ENCODE data around the gene OTOP2. TPM values are rescaled to one million over a fixed set of nuclear protein-coding genes. Genes with fewer than 3 reads are reported as not detected.

The OTOP2 gene
- total and polyA plus RNA-seq, 10 of the 15 experiments (the other 5 are each of a cell fraction or from before 2014, with no cell fraction given) = not detected

DNA sequence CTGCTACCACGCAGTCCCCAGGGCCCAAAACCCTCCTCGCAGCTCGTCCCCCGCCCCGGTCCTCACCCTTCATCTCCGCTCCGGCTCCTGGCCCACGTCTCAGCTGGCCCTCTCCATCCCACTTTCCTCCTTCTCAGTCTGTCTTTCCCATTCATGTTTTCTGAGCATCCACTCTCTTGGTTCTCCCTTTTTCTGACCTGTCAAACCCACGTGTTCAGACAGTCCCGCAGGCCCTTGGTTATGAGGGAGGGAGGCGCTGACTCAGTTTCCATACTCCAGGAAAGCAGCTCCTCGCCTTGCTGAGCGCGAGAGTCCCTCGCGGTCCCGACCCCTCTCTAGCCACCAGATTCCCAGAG, 48.9 kb downstream of the OTOP2 start:
- Histone ChIP-seq H3K4me1 (ENCODE audit: control insufficient read depth, insufficient read depth, low read length) (no peaks in the 10 kb centered on the region), H3K9ac (ENCODE audit: control insufficient read depth, insufficient read depth, low read length) (no peak overlapping the region), H3K9me3 (replicated peaks; ENCODE audit: control insufficient read depth, insufficient read depth, low read length) (no peaks in the 10 kb centered on the region), H3K4me2 (ENCODE audit: control insufficient read depth, insufficient read depth) (peak overlapping the region; percentile 83), H3K27ac (ENCODE audit: control insufficient read depth, insufficient read depth) (no peak overlapping the region), H2AFZ (ENCODE audit: control insufficient read depth, low read depth, low read length) (no peak overlapping the region; the same call in 1 of the 2 replicates), H3K36me3 (ENCODE audit: control insufficient read depth in 2 of 2, insufficient read depth in 2 of 2, low read length in 1 of 2) (no peaks in the 10 kb centered on the region), H3K4me3 (no peak overlapping the region), H4K20me1 (ENCODE audit: control insufficient read depth, insufficient read depth) (no peaks in the 10 kb centered on the region), H3K79me2 (ENCODE audit: control insufficient read depth, insufficient read depth, low read length) (no peaks in the 10 kb centered on the region), H3K27me3 (replicated peaks in 1 of 2; ENCODE audit: control insufficient read depth in 2 of 2, insufficient read depth in 2 of 2, low read length in 1 of 2) (peaks cover 7 to 11% of the 10 kb centered on the region in 2 experiments; a peak in 3 of 4 replicates)
- RAD21 ChIA-PET (ENCODE audit: unreplicated experiment) = interaction anchor here (1.0 kb wide), 1 partner anchor 40 kb away, joined by 3 read pairs; no protein-coding TSS in a partner anchor
- WGBS (ENCODE audit: insufficient coverage, insufficient replicate concordance, low lambda C conversion rate, missing lambda C conversion rate) = 16% methylated on average over 16 of the region's 17 CpGs
- no peak for DNase-seq (ENCODE audit: low read depth, low spot score)
- no peak for FAIRE-seq
- CTCF ChIA-PET = interaction anchor here (1.2 to 12.7 kb wide), 4 partner anchors 11 to 229 kb away, joined by 4 to 92 read pairs (median 6); partner anchors contain the start of gene MRPL58
- no TSS peak for BruUV-seq (replicated peaks)
- SMC1A ChIA-PET (ENCODE audit: uncharacterized antibody, unreplicated experiment) = interaction anchor here (1.7 kb wide), 1 partner anchor 11 kb away, joined by 6 read pairs; no protein-coding TSS in a partner anchor
- intact Hi-C loops (cut with micrococcal nuclease; ENCODE audit: unreplicated experiment) (no loop called here), in situ Hi-C loops (cut with MboI) (no loop called here)
- POLR2A ChIA-PET = interaction anchor here (0.6 to 1.5 kb wide), 2 partner anchors 10 to 460 kb away, joined by 3 to 6 read pairs; no protein-coding TSS in a partner anchor
- no peak; the same call in 2 of the 3 replicates for ATAC-seq
- TF ChIP-seq, protein P1, sequence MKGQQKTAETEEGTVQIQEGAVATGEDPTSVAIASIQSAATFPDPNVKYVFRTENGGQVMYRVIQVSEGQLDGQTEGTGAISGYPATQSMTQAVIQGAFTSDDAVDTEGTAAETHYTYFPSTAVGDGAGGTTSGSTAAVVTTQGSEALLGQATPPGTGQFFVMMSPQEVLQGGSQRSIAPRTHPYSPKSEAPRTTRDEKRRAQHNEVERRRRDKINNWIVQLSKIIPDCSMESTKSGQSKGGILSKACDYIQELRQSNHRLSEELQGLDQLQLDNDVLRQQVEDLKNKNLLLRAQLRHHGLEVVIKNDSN (IDR thresholded peaks at IDR 0.05; ENCODE audit: borderline replicate concordance, extremely low read length, insufficient read depth, low read depth, low read length) = no peak
- TF ChIP-seq MTA2 (IDR thresholded peaks at IDR 0.05; ENCODE audit: low read depth) (no peak), EP300 (IDR thresholded peaks at IDR 0.05; ENCODE audit: borderline replicate concordance in 1 of 2, control insufficient read depth in 1 of 2, low read depth in 2 of 2, low read length in 2 of 2) (no peak), SMAD5 (IDR thresholded peaks at IDR 0.05; ENCODE audit: low read depth) (no peak), CUX1 (IDR thresholded peaks at IDR 0.05; ENCODE audit: insufficient replicate concordance, low read depth, low read length) (no peak), SREBF1 (IDR thresholded peaks at IDR 0.05; ENCODE audit: low read length) (no peak), SPI1 (IDR thresholded peaks at IDR 0.05; ENCODE audit: borderline replicate concordance, insufficient read depth, low read depth, low read length) (no peak), STAT3 (IDR thresholded peaks at IDR 0.05; ENCODE audit: low read depth, low read length) (no peak), ZNF24 (IDR thresholded peaks at IDR 0.05) (no peak), TBL1XR1 (IDR thresholded peaks at IDR 0.05; ENCODE audit: low read depth, low read length) (no peak)
- TF ChIP-seq, protein P2, sequence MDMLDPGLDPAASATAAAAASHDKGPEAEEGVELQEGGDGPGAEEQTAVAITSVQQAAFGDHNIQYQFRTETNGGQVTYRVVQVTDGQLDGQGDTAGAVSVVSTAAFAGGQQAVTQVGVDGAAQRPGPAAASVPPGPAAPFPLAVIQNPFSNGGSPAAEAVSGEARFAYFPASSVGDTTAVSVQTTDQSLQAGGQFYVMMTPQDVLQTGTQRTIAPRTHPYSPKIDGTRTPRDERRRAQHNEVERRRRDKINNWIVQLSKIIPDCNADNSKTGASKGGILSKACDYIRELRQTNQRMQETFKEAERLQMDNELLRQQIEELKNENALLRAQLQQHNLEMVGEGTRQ (IDR thresholded peaks at IDR 0.05; ENCODE audit: borderline replicate concordance, low read depth, low read length) = no peak
- TF ChIP-seq, protein P3, sequence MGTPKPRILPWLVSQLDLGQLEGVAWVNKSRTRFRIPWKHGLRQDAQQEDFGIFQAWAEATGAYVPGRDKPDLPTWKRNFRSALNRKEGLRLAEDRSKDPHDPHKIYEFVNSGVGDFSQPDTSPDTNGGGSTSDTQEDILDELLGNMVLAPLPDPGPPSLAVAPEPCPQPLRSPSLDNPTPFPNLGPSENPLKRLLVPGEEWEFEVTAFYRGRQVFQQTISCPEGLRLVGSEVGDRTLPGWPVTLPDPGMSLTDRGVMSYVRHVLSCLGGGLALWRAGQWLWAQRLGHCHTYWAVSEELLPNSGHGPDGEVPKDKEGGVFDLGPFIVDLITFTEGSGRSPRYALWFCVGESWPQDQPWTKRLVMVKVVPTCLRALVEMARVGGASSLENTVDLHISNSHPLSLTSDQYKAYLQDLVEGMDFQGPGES (IDR thresholded peaks at IDR 0.05) = no peak

Measured in GM12878 (cell line).